Left hindlimb (tissue), 1 donor: ENCODE results near the gene MSTN.
"Not testable (repeated sequence)": the region's sequence is repeated elsewhere in the genome, so short reads cannot be mapped to it uniquely, and the experiment has no call there.

ENCODE experiments used
- DNase-seq: peaks from one replicate; pipeline ENCODE4 v3.0.0-alpha.2; 2018

MSTN gene

GRCh38 chr2:190062053-190062452, 476 bp downstream of the MSTN start:
- no peak for DNase-seq

DNA sequence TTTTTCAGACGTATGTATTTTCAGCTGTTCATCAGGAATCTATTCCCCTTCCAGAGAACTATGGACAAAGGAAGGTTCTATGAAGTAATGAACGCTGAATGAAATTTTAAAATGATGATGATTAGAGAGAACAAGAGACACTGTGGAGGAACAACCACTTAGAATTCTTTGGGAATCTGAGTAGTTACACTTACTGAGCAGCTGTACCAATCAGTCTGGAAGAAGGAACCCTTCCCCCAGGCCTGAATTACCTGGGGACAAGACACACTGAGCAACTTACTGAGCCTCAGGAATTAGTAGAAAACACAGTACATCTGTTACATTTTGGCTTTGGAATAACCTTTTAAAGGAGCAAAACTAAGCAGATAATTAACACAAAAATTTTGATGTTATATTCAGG, 1.9 kb downstream of the MSTN start:
- DNase-seq = no peak

DNA sequence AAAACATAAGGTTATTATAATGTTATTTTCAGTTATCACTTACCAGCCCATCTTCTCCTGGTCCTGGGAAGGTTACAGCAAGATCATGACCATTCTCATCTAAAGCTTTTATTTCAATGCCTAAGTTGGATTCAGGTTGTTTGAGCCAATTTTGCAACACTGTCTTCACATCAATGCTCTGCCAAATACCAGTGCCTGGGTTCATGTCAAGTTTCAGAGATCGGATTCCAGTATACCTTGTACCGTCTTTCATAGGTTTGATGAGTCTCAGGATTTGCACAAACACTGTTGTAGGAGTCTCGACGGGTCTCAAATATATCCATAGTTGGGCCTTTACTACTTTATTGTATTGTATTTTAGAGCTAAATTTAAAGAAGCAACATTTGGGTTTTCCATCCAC, 2.5 kb downstream of the MSTN start:
- DNase-seq = no peak

- no peak for DNase-seq
Measured at GRCh38 chr2:190053426-190053825, 9.1 kb downstream of the MSTN start.

DNA sequence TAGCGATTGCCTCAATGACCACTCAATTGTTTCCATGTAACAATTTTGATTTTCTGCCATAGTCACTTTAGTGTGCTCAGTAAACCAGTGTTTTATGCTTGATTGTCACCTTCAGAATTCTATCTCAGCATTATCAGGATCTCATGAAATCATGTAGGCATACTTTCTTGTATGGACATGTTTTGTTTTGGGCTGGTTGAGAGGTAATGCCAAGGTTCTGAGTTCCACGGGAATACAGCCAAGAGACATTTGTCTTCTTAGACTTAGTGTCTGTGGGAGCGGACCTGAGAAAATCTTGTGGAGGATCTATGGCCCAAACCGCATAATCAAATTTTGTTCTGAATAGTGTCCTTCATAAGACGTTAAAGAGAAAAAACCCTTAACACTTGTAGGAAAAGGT, 10.2 kb downstream of the MSTN start:
- no peak for DNase-seq

DNA sequence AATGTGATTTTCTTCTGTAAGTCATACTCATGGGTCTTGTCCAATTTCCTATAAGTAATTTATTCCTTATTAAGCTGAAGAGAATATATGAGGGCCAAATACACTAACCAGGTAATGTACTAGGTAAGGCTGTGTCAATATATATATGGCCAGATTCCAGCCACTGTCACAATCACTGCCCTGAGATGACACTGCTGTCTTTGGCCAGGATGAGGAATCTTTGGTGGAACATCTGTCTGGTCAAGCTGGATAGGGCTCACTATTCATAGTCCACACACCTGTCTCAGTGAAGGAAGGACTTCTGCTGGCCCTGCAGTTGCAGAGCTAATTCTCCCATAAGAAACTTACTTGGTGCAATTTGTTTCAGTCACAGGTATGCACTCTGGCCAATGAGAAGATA, 11.3 kb downstream of the MSTN start:
- no peak for DNase-seq

DNA sequence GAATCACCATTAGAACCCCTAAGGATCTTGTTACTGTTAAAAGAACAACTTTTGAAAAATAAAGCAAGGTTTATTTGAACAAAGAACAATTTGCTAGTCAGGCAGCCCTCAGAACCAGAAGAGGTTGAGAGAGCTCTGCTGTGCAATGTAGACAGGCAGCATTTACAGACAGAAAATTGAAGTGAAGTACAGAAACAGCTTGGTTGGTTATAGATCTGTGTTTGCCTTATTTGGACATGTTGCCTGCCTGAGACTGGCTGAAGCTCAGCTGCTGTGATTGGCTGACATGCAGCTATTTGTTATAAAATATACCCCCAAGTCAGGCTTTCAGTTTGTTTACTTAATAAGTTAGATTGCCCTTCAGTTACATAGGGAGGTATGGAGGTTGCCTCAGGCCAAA, 12.5 kb downstream of the MSTN start:
- DNase-seq = no peak

DNA sequence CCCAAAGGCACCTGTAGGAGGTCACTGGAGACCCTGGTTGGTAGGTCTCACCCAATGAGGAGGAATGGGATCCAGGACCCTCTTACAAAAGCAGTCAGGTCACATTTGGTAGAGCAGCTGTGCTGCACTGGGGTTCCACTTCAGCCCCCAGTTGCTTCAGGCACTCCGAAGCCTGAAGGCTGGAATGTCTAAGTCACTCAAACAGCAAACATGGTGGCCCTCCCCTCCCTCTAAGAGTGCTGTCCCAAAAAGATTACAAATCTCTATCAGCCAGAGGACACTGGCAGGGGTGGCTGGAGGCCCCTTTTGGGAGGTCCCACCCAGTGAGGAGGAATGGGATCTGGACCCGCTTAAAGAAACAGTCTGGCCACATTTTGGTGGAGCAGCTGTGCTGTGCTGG, 17.7 kb downstream of the MSTN start:
- DNase-seq = no peak

- no peak for DNase-seq
Measured at GRCh38 chr2:190043441-190043840, 19.1 kb downstream of the MSTN start.

GRCh38 chr2:190036071-190036470, 26.5 kb downstream of the MSTN start:
- DNase-seq = no peak

- not testable (repeated sequence) for DNase-seq
Measured at GRCh38 chr2:190034417-190034816, 28.1 kb downstream of the MSTN start.

- DNase-seq = no peak
Measured at GRCh38 chr2:190031969-190032618, 30.4 kb downstream of the MSTN start.

DNA sequence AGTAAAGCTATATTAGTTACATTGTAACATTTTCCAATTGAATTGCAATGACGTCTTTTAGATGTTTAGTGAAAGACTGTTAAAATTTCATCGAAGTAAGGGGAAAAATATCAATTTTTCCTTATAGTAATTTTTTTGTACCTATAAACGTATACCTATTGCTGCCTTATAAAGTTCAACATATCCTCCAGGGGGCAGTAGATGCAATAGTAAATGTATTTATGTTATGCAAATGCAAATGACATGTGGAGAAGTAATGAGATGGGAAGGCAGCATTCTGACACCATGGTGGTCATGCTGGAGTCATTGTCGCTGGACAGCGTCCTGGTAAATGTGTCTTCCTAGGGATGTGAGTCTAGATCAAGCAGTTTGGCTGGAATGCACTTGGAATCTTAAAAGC, 38.7 kb downstream of the MSTN start:
- no peak for DNase-seq

DNA sequence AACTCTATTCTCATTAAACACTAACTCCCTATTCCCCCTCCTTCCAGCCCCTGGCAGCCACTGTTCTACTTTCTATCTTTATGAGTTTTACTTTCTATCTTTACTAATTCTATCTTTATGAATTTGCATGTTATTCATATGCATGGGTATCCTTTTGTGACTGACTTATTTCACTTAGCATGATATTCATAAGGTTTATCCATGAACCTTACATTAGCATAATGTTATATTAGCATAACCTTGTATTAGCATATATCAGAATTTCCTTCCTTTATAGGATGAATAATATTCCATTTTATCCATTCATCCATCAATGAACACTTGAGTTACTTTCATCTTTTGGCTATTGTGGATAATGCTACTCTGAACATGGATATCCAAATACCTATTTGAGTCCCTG, 41.8 kb downstream of the MSTN start:
- no peak for DNase-seq

- no peak for DNase-seq
Measured at GRCh38 chr2:190017837-190018236, 44.7 kb downstream of the MSTN start.

GRCh38 chr2:190015969-190016368, 46.6 kb downstream of the MSTN start:
- not testable (repeated sequence) for DNase-seq
